Activated CD4-positive, alpha-beta T cell treated with anti-CD3 and anti-CD28 coated beads, Interleukin-2, amount 50 U/mL, for 16 hours (primary cell): ENCODE data around the gene LZTS2.
"Not testable (repeated sequence)": the region's sequence is repeated elsewhere in the genome, so short reads cannot be mapped to it uniquely, and the experiment has no call there.

Experiments
- DNase-seq: peaks from one replicate; pipeline ENCODE4 v3.0.0-alpha.2; 2020

Gene LZTS2

DNA sequence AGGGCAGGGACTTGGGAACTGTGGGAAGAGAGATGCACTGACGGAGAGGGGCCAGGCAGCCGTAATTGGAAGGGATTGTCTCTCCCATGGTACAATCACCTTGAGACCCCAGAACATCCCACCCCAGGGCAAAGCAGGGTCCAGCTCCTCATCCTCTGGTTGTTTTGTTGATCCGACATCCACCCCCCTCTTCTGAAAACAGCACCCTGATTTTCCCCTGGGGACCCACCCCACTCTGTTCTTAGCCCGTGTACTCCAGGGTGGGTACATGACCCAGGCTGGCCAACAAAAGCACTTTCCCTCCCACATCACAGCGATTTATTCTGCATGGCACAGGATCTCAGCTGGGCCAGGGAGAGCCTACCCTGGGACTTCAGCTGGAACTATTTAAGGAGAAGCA is 17.2 kb downstream of the LZTS2 start:
- no peak for DNase-seq

DNA sequence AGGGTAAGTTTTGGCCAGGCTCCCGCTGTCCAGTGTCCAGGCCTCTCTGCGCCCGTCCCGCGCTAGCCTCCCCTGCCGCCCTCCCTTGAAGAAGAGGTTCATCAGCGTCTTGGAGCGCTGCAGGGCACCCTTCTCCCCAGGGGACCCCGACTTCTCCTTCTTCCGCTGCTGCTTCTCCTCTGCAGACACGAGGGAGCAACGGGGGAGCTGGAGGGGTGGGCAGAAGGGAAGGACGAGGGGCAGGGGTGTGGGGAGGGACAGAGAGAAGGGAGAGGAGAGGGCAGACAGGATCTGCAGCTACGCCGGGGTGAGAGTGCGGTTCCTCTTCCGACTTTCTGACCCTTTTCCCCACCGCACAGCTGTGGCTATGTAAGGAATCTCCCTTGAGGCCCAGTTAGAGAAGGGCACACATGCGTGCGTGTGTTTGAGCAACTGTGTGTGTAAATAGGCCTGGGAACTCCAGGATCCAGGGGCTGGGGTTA is 18.6 kb downstream of the LZTS2 start:
- DNase-seq: no peak

DNA sequence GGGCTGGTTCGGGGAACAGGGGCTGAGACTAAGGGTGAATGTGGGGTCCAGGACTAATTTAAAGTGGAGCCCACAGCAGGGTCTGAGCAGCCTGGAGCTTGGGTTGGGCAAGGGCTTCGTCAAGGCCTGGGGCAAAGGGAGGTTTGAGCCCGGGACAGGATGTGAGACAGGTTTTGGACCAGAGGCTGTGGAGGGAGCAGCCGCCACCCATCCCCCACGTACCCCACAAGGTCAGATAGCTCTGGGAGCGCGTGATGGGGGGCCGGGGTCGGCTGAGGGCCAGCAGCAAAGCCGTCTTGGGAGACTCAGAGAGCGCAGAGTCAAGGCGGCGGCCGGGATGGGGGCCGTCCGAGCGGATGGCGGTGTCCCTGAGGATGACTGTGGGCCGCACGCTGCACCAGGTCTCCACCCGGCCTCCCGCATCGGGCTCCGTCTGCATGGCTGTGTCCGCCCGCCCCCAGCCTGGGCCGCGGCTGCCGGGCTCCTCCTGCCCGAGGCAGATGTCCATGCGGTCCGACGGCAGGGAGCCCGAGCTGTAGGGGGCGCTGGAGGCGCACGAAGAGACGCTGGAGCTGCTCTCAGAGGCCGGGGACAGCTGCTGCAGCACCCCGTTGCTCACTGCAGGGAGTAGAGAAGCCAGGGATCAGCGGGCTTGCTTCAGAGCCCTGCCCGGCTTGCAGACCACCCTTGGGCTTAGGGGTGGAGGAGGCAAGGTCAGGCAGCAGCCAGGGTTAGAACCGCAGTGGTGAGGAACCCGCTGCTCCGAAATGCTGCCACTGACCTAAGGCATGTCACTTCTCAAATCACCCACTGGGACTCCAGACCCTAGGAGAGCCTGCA is 19.2 kb downstream of the LZTS2 start:
- peak; percentile 83 for DNase-seq

DNA sequence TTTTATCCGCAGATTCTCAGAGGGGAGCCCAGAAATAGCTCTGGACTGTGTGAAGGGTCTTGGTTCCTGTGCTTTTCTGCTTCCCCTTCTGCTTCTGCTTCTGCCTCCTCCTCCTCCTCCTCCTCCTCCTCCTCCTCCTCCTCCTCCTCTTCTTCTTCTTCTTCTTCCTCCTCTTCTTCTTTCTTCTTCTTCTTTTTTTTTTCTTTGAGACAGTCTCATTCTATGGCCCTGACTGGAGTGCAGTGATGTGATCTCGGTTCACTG is 19.8 kb downstream of the LZTS2 start:
- no peak for DNase-seq

DNA sequence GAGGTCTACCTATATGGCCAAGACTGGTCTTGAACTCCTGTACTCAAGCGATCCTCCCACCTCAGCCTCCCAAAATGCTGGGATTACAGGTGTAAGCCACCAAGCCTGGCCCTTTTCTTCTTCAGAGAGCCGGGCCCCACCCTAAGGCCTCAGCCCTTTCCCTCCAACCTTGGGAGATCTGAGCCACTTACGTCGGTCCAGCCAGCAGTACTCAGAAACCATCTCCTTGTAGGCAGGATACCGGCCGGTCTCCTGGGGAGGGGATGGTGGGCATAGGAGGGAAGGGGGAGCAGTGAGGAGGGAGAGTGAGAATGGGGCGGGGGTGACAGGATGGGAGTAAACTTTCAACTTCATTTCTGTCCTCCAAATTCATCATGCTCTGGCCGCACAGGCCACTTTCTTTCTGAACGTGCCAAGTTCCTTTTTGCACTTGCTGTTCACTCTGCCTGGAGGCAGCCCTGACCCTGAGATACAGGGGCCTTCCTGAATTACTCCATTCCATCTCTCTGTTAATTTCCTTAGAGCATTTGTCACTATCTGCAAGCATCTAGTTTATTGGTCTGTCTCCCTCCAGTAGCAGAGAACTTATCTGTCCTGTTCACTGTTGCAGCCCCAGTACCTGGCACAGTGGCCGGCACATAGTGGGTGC is 20.9 kb downstream of the LZTS2 start:
- no peak for DNase-seq

DNA sequence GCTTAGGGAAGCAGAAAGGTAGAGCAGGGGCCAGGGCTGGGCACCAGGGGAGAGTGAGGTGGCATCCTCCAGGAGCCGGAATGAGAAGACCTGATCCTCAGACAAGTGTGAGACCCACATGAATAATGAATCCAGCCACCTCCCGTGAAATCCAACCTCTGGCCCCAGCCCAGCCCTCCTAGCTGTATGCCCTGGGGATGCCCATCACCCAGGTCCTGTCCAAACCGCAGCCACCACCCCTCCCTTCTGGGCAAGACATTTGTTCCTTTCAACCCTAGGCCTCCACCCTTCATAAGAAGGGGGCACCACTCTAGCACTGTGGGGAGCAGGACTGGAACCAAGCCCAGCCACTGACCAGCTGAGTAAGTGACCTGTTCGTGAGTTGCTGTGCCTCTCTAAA is 21.6 kb downstream of the LZTS2 start:
- no peak for DNase-seq

DNA sequence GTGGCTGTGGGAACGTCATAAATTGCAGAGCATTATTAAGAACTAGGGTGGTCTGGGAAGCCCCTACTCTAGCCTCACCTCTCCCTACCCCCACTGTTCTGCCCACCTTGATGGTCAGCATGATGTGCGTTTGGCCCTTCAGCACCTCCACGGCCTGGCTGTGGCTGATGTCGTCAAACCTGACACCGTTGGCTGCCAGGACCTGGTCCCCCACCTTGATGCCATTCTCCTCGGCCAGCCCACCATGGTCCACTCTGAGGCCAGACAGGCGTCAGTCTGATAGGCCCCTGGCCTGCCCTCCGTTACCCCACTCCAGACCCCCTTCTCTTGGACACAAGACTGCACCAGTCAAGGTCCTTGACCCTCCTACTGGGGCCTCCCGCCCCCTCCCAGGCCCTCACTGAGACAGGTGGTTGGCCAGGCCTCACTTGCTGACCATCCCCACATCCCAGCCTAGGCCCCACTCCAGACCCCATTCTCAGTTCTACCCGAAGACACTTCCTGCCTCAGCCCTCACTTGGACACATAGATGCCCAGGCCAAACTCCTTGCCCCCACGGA is 22.2 kb downstream of the LZTS2 start:
- no peak for DNase-seq

DNA sequence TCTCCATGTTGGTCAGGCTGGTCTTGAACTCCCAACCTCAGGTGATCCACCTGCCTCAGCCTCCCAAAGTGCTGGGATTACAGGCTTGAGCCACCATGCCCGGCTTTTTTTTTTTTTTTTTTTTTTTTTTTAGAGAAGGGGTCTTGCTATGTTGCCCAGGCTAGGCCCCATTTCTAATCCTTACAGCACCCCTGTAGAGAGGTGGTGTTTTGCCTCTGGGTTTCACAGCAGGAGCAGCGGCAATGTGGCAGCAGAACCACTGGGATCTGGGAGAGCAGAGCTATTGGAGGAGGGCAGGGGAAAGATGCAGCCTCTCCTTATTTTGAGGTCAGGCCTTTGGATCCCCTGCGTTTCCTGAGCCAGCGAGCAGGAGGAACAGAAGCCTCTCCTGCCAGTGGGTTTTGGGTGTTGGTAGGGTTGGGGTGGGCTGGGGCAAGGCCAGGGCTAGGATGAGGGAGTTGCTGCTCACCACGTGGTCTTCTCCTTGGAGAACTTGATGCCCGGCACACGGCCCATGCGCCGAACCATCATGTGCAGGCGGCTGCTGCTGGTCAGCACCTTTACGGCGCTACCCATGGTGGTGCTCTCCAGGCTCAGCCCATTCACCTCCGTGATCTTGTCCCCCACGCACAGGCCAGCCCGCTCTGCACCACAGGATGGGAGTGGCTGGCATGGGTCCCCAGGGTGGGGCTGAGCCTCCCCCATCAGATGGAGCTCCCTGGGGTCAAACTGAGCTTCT is 23.5 kb downstream of the LZTS2 start:
- no peak for DNase-seq

DNA sequence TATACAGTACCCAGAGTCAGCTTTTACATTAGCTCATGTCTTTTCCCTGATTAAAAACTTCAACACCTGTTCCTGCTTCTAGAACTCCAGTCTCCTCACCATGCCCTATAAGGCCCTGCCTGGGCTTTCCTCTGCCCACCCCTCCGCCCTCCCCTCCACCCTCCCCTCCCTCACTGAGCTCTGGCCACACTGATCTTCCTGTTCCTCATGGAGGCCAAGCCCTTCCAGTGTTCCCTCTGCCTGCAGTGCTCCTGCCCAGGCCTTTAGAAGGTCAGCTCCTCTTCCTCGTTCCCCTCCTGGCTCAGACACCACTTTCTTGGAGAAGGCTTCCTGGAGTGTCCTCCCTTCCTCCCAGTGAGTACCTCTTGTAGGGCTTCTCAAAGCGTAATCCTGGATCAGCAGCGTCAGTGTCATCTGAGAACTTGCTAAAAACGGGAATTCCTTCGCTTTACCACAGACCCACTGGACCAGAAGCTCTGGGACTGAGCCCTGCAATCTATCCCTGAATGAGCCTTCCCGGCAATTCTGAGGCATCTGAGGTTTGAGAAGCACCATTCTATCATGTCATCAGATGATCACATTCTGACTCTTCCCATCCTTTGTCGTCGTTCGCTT is 27.6 kb downstream of the LZTS2 start:
- no peak for DNase-seq

DNA sequence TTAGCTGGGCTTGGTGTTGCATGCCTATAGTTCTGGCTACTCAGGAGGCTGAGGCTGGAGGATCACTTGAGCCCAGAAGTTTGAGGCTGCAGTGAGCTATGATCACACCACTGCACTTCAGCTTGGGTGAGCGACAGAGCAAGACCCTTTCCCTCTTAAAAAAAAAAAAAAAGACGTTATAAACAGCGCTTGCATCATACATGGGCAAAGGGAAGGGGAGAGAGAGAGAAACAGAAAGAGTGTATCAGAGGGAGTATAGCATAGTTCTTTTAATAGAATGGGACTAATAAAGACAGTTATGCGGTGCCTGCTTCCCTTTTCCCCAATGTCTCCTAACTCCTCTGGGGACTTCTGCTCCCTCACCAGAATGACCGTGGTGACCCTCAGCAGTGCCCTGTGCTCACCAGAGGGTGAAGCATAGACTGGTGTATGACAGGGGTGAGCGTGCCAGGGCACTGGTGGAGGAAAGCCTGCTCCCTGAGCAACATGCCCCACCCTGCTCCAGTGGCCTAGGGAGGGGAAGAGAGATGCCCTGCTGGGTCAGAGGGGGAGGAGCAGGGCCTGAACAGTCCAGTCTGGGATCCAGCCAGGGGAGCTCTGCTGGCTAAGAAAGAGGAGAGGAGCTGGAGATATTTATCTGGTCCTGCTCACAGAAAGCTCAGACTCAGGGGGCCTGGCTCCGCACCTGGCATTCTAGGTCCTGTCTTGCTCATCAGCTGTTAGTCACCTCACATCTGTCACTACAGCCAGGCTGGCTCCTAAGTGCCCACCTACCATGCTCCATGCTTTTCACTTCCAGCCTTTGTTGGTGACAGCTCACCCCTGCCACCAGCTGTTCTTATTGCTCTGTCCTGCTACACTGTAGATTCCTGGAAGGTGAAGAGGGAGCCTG is 29.1 kb downstream of the LZTS2 start:
- DNase-seq: no peak

DNA sequence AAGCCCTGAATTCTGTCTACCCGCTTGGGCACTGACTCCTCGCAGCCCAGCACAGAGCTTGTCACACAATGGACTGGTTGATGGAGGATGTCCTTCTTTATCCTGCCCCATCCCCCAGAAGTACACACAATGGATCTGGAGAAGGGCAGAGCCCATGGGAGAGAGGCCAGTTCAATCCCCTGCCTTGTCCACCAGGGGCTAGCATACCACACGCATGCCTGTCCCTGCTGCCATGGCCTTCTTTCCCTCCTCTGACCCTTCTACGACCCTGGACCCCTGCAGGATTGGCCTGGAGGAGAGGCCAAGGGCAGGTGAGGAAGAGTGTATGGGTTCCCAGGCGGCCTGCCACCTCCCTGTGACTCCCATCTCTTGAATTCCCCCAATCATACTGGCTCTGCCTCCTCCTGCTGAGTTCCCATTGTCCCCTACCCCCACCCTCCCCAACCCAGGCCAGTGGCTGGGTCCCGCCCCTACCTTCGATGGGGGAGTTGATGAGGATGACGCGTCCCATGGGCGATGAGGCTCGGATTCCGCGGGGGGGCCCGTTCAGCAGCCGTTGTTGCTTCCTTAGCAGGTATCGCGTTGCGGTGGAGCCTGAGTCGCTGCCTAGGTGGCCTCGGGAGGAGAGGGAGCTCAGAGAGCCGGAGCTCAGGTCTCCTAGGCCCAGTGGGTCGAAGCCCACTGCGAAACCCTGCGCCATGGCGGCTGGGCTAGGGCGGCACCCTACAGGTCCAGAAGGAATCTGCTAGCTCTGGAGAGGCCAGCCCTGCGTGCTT is 30.1 kb downstream of the LZTS2 start:
- no peak for DNase-seq

DNA sequence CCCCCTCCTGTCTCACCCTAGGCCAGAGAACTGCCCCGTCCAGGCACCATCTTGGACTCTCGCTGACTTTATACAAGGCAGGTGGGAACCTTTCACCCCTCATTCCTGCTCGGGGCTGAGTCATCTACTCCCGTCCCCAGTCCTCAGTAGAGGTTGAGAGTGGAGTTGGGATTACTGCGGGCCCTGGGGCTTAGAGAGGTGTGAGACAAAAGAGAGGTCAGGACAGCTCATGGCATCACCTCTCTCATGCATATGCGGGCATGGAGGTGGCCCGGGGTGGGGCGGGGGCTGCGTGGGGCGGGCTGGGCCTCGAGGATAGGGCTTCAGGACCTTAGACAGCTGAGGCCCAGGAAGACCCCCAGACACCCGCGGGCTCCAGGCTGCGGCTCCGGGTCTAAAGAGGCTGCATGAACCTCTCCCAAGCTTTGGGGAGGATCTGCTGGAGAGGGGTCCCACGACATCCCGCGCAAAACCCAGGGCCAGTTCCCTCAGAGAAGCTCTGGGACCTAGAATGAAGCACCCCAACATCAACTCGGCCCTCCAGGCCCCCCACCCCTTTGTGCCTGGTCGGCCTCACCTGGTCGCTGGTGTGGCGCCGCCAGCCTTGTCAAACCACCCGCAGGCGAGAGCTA is 31.0 kb downstream of the LZTS2 start:
- no peak for DNase-seq

DNA sequence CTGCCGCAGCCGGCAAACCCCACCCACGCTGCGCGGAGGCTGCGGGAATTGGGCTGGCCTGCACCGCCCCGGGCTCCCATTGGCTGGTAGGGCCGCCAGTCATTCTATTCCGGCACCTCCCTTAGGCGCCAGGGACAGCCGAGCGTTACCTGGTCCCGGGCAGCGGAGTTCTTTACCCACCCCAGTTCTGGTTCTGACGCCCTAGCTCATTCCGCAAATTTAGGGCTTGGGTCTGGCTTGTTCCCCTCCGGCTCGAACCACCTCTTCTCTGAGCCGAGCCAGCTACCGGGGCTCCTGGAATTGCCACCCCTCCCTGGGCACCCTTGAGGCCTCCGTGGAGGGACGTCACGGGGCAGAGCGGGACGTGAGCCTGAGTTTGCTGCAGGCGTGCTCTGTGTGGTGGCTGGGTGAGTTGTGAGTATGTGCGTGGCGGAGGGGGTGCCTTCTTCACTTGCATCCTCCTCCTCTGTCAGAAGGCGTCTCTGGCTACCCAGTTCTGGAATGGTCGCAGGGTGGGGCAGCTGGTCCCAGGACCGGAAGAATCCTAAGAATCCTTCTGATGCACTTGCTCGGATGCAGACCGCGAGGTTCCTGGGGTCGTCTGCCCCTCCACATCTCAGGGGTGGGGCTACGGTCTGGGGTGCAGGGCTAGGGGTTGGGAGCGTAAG is 31.7 kb downstream of the LZTS2 start, which contains the start of the genes PDZD7 and SFXN3:
Gene PDZD7 (minus strand): TSS at position 2 of the 668 bp plus-strand sequence. CDS start 910 bp downstream, outside the sequence.
Gene SFXN3 (plus strand): TSS at position 107 of the 668 bp plus-strand sequence. CDS start 3,461 bp downstream, outside the sequence.
- peak; percentile 96 for DNase-seq

DNA sequence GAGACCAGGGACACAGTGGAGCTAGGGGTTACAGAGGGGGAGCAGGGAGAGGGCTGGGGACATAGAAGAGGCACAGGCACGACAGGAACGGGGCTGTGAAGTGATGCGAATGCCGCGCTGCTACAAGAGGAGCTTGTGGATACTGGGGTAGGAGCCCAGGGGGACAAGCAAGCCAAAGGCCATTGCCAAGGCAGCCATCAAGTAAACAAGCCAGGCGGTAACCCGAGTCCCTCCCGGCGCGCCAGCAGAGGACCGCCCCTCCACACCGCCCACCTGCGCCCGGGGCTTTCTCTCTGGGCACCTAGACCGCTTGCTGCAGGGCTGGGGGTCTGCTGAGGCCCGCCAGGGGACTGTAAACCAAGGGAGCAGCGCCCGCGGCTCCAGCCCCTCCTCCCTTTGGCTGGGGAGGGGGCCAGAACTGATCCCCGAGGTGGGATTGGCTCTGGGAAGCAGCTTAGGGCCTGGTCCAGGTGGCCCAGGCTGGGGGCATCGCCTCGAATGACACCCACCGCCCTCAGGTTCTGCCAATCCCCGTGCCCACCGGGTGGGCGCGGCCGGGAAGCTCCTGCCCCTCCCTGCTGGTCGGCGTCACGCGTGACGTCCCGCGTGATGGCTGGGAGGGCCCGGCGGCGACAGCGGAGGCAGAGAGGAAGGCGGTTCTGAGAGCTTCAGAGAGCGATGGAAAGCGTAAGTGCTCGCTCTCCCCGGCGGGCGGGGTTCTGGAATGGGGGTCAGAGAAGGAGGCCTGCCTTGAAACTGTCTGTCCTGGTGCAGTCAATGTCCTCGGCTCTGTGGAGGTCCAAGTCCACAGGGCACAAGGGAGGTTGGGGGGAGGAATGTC is 32.4 kb downstream of the LZTS2 start:
- peak; percentile 75 for DNase-seq

DNA sequence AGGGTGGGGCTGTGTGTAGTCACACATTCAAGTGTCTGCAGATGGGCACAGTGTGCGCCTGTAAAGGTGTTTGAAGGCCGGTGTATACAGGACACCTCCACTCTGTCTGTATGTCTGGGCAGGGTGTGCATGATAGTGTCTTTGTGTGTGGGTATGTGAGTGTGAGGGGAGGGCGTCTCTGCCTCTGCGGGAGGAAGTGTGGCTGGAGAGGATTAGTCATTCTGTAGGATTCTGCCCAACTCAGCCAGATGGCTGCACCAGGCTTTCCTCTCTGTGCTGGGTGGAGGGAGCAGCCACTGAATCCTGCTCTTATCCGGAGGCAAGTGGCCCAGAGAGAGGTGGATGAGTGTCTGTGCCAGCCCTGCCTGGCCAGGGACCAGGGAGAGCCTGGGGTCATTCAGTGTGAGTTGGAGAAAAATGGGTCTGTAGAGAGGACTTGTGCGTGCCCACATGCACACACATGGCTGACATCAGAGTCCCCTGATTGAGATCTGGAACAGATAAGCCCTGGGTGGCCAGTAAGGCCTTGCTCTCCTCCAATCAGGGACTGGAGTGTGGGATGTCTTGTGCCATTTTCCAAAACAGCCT is 33.1 kb downstream of the LZTS2 start:
- peak; percentile 79 for DNase-seq

DNA sequence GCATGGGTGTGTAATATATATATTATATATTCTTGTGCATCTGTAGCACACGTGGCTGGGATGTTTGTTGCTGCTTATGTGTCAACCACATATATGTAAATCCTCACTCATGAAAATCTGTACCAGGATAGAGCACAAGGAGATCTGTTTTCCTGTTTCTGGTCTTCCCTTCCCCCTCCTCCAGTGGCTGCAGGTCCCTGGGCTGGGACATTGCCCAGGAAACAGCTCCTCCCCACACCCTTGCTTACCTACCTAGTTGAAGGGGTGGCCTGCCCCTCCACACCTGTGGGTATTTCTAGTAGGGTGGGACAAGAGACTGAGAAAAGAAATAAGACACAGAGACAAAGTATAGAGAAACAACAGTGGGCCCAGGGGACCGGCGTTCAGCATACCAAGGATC is 33.7 kb downstream of the LZTS2 start:
- no peak for DNase-seq

DNA sequence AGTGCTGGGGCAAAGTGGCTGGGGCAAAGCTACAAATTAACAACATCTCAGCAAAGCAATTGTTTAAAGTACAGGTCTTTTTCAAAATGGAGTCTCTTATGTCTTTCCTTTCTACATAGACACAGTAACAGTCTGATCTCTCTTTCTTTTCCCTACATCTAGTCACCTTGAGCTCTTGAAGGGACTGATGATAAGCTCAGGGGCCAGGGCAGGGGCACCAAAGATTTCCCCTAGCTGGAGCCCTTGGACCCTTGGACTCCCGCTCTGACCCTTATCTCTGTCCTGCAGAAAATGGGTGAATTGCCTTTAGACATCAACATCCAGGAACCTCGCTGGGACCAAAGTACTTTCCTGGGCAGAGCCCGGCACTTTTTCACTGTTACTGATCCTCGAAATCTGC is 34.8 kb downstream of the LZTS2 start:
- DNase-seq: not testable (repeated sequence)

DNA sequence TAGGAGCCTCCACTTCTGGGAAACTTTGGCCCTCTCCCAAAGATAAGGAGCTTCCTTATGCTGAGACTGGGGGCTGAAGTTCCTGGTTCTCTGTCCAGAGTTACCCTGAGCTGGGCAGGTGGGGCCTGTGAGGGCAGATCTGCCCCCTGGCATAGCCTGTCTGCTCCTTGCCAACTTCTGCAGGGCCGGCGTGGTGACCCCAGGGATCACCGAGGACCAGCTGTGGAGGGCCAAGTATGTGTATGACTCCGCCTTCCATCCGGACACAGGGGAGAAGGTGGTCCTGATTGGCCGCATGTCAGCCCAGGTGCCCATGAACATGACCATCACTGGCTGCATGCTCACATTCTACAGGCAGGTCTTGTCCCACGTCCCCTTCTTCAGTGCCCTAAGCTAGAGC is 35.7 kb downstream of the LZTS2 start:
- no peak for DNase-seq
